ENCODE measurements around the gene SLC25A30. TPM values are rescaled to one million over a fixed set of nuclear protein-coding genes. Genes with fewer than 3 reads are reported as not detected.

Gene SLC25A30
- total RNA-seq, 1 experiment from 2014 or later: 6.3 TPM

- peaks cover 2 to 6% of the 10 kb centered on the region in 2 experiments for H3K4me1 Mint-ChIP-seq
- Histone ChIP-seq H2BK20ac (ENCODE audit: low read depth, low read length, poor library complexity, severe bottlenecking) (no peak overlapping the region), H2AFZ (ENCODE audit: low read length) (no peak overlapping the region), H3T11ph (ENCODE audit: low read length) (no peak overlapping the region), H3K56ac (ENCODE audit: insufficient read length, low read depth, low read length) (no peak overlapping the region), H3K27ac (ENCODE audit: insufficient read length, low read depth, low read length) (no peak overlapping the region), H3K4ac (ENCODE audit: low read depth, low read length) (no peak overlapping the region), H4K5ac (ENCODE audit: insufficient read length, low read depth, low read length) (no peak overlapping the region), H2BK5ac (ENCODE audit: insufficient read length, low read length) (no peak overlapping the region), H3K9ac (ENCODE audit: extremely low read depth, insufficient read length, low read length) (no peak overlapping the region), H2BK12ac (ENCODE audit: insufficient read length, low read depth, low read length) (no peak overlapping the region), H3K4me2 (ENCODE audit: insufficient read depth, insufficient read length, low read length) (no peak overlapping the region), H3K14ac (ENCODE audit: insufficient read depth, low read length) (no peak overlapping the region), H4K8ac (replicated peaks; ENCODE audit: insufficient read length, low read depth, low read length) (no peak overlapping the region), H3K79me1 (ENCODE audit: insufficient read depth, low read depth, low read length, poor library complexity, severe bottlenecking) (peaks cover 4% of the 10 kb centered on the region), H4K91ac (ENCODE audit: insufficient read length, low read depth, low read length) (no peak overlapping the region), H3K4me1 (ENCODE audit: insufficient read depth, low read length) (no peaks in the 10 kb centered on the region), H3K23me2 (ENCODE audit: insufficient read length, low read depth, low read length, poor library complexity, severe bottlenecking) (no peaks in the 10 kb centered on the region), H3K27me3 (ENCODE audit: insufficient read depth, low read length) (no peaks in the 10 kb centered on the region), H3K23ac (ENCODE audit: insufficient read length, low read depth, low read length) (no peak overlapping the region), H2BK120ac (ENCODE audit: low read depth, low read length, poor library complexity, severe bottlenecking) (no peak overlapping the region), H3K9me3 (ENCODE audit: control insufficient read depth, low read depth, low read length) (no peaks in the 10 kb centered on the region), H3K79me2 (ENCODE audit: insufficient read depth, low read length) (0 out of 2 replicates have a peak, but pooled peaks cover 1% of the 10 kb centered on the region), H4K20me1 (ENCODE audit: control insufficient read depth, insufficient read depth, insufficient read length) (no peaks in the 10 kb centered on the region), H3K18ac (ENCODE audit: insufficient read length, low read depth, low read length) (no peak overlapping the region), H2BK15ac (ENCODE audit: low read depth, low read length) (no peak overlapping the region), H2AK5ac (ENCODE audit: insufficient read length, low read length) (no peak overlapping the region)
- no peaks in the 10 kb centered on the region for H3K27me3 Mint-ChIP-seq (ENCODE audit: low read depth)
- no CpG with 5 or more reads among the region's 4 CpGs for WGBS (ENCODE audit: extremely low coverage, insufficient read length, low lambda C conversion rate)
- no peak for DNase-seq
- no peak overlapping the region for H3K4me3 Mint-ChIP-seq
- no peaks in the 10 kb centered on the region for H3K9me3 Mint-ChIP-seq
- H3K36me3 Mint-ChIP-seq (ENCODE audit: insufficient read depth in 1 of 3, low read depth in 3 of 3): peaks cover 8 to 23% (median 11%) of the 10 kb centered on the region in 3 experiments; a peak in 6 of 7 replicates
- peak overlapping the region in 2 of 3 experiments; percentile 11 to 51; a peak in 1 of 7 replicates for H3K27ac Mint-ChIP-seq
- no peak for TF ChIP-seq CTCF (conservative IDR thresholded peaks at IDR 0.05)
These were observed 7.0 kb downstream of the SLC25A30 start for GRCh38 chr13:45411221-45411620.
